GM12878 (cell line): ENCODE measurements around the gene CRB2. TPM values are rescaled to one million over a fixed set of nuclear protein-coding genes. Genes with fewer than 3 reads are reported as not detected.

Source experiments
- ATAC-seq: fragments of 200-7000 bp; cut with Tn5 transposase; 3 replicates; pipeline ENCODE4 v1.9.1; 2020; ENCODE audit warnings: mild to moderate bottlenecking, moderate library complexity
- BruUV-seq: library from RNA; stranded (reverse); fragments of 400-500 nt; replicated peaks from 2 replicates; lab custom pipeline; 2021; lab: Mats Ljungman, UMichigan
- CTCF ChIA-PET: fragments of 300-600 bp; sonication (Branson Sonifier 250); formaldehyde crosslinking; extraction: SDS; loops from one replicate; lab custom pipeline; 2021; ENCODE audit warnings: inconsistent platforms; lab: Yijun Ruan, JAX
- POLR2A ChIA-PET: fragments of 350-600 bp; formaldehyde crosslinking; extraction: SDS; loops from one replicate; lab custom pipeline; 2021; ENCODE audit warnings: inconsistent platforms; lab: Charles Lee
- RAD21 ChIA-PET: fragments of 300-600 bp; sonication (Branson Sonifier 250); formaldehyde crosslinking; loops from one replicate; lab custom pipeline; 2023; ENCODE audit warnings: antibody characterized with exemption; ENCODE audit not compliant: unreplicated experiment; lab: Charles Lee
- SMC1A ChIA-PET: fragments of 300-600 bp; sonication (Branson Sonifier 250); formaldehyde crosslinking; loops from one replicate; lab custom pipeline; 2023; ENCODE audit not compliant: unreplicated experiment, uncharacterized antibody; lab: Charles Lee
- DNase-seq: peaks from one replicate; pipeline ENCODE4 v3.0.0-alpha.2; 2011; ENCODE audit warnings: low read depth, low spot score
- FAIRE-seq: peaks from 3 replicates; lab custom pipeline; 2011; peaks lifted over from hg19 to GRCh38; lab: Jason Lieb, UNC
- H2AFZ ChIP-seq: 2 replicates; pipeline ENCODE4 v1.6.0; 2011; ENCODE audit warnings: low read depth, low read length, control low read depth; ENCODE audit not compliant: control insufficient read depth
- H3K27ac ChIP-seq: 2 replicates; pipeline ENCODE4 v1.5.1; 2011; ENCODE audit warnings: control low read depth; ENCODE audit not compliant: control insufficient read depth, insufficient read depth
- H3K27me3 ChIP-seq, 2 experiments: replicated peaks in 1 of 2; 2 replicates each; pipeline versions ENCODE4 v1.6.0 to v1.6.1; 2011; ENCODE audit warnings: low read length in 1 of 2; ENCODE audit not compliant: control insufficient read depth in 2 of 2, insufficient read depth in 2 of 2
- H3K36me3 ChIP-seq, 2 experiments: 2 replicates each; pipeline ENCODE4 v1.5.1; 2011; ENCODE audit warnings: low read length in 1 of 2; ENCODE audit not compliant: control insufficient read depth in 2 of 2, insufficient read depth in 2 of 2
- H3K4me1 ChIP-seq: 2 replicates; pipeline ENCODE4 v1.6.1; 2011; ENCODE audit warnings: mild to moderate bottlenecking, low read length, moderate library complexity, mixed read lengths; ENCODE audit not compliant: control insufficient read depth, insufficient read depth
- H3K4me2 ChIP-seq: 2 replicates; pipeline ENCODE4 v1.6.0; 2011; ENCODE audit warnings: control low read depth; ENCODE audit not compliant: control insufficient read depth, insufficient read depth
- H3K4me3 ChIP-seq: fragments of 200-600 bp; sonication (generic); 2 replicates; pipeline ENCODE4 v1.5.1; 2016
- H3K79me2 ChIP-seq: 2 replicates; pipeline ENCODE4 v1.6.0; 2011; ENCODE audit warnings: low read length; ENCODE audit not compliant: control insufficient read depth, insufficient read depth
- H3K9ac ChIP-seq: 2 replicates; pipeline ENCODE4 v1.8.0; 2011; ENCODE audit warnings: low read length, control low read depth, mixed read lengths; ENCODE audit not compliant: control insufficient read depth, insufficient read depth
- H3K9me3 ChIP-seq: replicated peaks from 3 replicates; pipeline ENCODE4 v1.5.1; 2011; ENCODE audit warnings: mild to moderate bottlenecking, low read length; ENCODE audit not compliant: control insufficient read depth, insufficient read depth
- H4K20me1 ChIP-seq: 2 replicates; pipeline ENCODE4 v1.6.0; 2011; ENCODE audit not compliant: control insufficient read depth, insufficient read depth
- BCL11A ChIP-seq: IDR thresholded peaks from 2 replicates; pipeline ENCODE4 v1.6.1; 2011; ENCODE audit warnings: low read depth, low read length
- ELK1 ChIP-seq: IDR thresholded peaks from 2 replicates; pipeline ENCODE4 v1.6.1; 2012; ENCODE audit warnings: low read depth, low read length, improper control_type of control experiment
- NFYA ChIP-seq: IDR thresholded peaks from 2 replicates; pipeline ENCODE4 v1.6.1; 2011; ENCODE audit warnings: low read depth, mild to moderate bottlenecking, low read length, improper control_type of control experiment, borderline replicate concordance
- PRDM15 ChIP-seq: fragments of 450-650 bp; formaldehyde crosslinking; IDR thresholded peaks from 2 replicates; pipeline ENCODE4 v1.4.0; 2020; ENCODE audit warnings: mild to moderate bottlenecking, moderate library complexity
- RUNX3 ChIP-seq: IDR thresholded peaks from 2 replicates; pipeline ENCODE4 v1.6.1; 2012; ENCODE audit warnings: low read length, inconsistent platforms
- WGBS: methylation state at CpG from one replicate; pipeline ENCODE4 v1.1.6; 2016; ENCODE audit warnings: low lambda C conversion rate; ENCODE audit not compliant: insufficient replicate concordance, insufficient coverage; ENCODE audit errors: missing lambda C conversion rate; 5-methylcytosine and 5-hydroxymethylcytosine counted together
- in situ Hi-C: fragments of 300-500 bp; cut with MboI; formaldehyde crosslinking; loops from 9 replicates; pipeline ENCODE4 v1.14.3; 2018; ENCODE audit warnings: mixed read lengths
- intact Hi-C: fragments of 100-400 bp; cut with micrococcal nuclease; formaldehyde crosslinking; loops from one replicate; pipeline ENCODE4 v1.14.2; 2022; ENCODE audit not compliant: unreplicated experiment
- polyA plus RNA-seq, 11 experiments: library from polyadenylated mRNA; depleted of rRNA in 4 of 11; unstranded in 6 of 11; stranded (reverse) in 5 of 11; fragments of >200 nt; fragmentation: Nextera tagmentation in 4 of 11; fragmentation: Illumina TruSeq in 1 of 11; extraction: Ambion mirVana in 4 of 11; extraction: Trizol in 1 of 11; gene quantifications; 1 replicate in 1 of 11; 2 replicates in 10 of 11; pipeline versions ENCODE4 v1.2.1 to v1.2.3, GENCODE V29; 2011 to 2016; ENCODE audit warnings: inconsistent platforms in 2 of 11, missing spikeins in 2 of 11, low read depth in 1 of 11
- total RNA-seq, 4 experiments: library from RNA; depleted of rRNA in 3 of 4; stranded (reverse); fragments of >200 nt in 3 of 4; fragmentation: Illumina TruSeq in 1 of 4; extraction: Trizol in 1 of 4; gene quantifications; 2 replicates each; pipeline versions ENCODE4 v1.2.1 to v1.2.3, GENCODE V29; 2013 to 2021

Gene CRB2
- total and polyA plus RNA-seq, 10 of the 15 experiments (the other 5 are each of a cell fraction or from before 2014, with no cell fraction given), result 0.01 to 0.80 (median 0.23) TPM; not detected in 3

GRCh38 chr9:123419721-123420591 lies 64.0 kb downstream of the CRB2 start:
- ATAC-seq (no peak), FAIRE-seq (no peak), DNase-seq (no peak)
- Histone ChIP-seq H2AFZ (no peak overlapping the region), H3K27me3 (no peaks in the 10 kb centered on the region), H3K79me2 (no peaks in the 10 kb centered on the region), H3K4me3 (no peak overlapping the region), H3K9ac (no peak overlapping the region), H3K4me1 (no peaks in the 10 kb centered on the region), H3K4me2 (no peak overlapping the region), H4K20me1 (no peaks in the 10 kb centered on the region), H3K9me3 (no peaks in the 10 kb centered on the region), H3K27ac (no peak overlapping the region), H3K36me3 (peaks cover 4 to 5% of the 10 kb centered on the region in 2 experiments; a peak in 2 of 4 replicates)
- intact Hi-C loops, result no loop called here
- CTCF ChIA-PET, result no interaction called here
- RAD21 ChIA-PET, result no interaction called here
- no TSS peak for BruUV-seq
- TF ChIP-seq BCL11A, result no peak
- TF ChIP-seq PRDM15 (CRISPR knock-in tag), result no peak
- TF ChIP-seq RUNX3, result no peak
- TF ChIP-seq NFYA, result no peak
- TF ChIP-seq ELK1, result no peak
- POLR2A ChIA-PET, result no interaction called here
- SMC1A ChIA-PET, result no interaction called here
- in situ Hi-C loops, result no loop called here
- 85% methylated on average over 31 of the region's 31 CpGs for WGBS
